Vagina (tissue), 2 donors: ENCODE data around the gene VAV3. TPM values are rescaled to one million over a fixed set of nuclear protein-coding genes. Genes with fewer than 3 reads are reported as not detected.

Experiments
- DNase-seq, 2 donors: peaks; one replicate each; pipeline ENCODE4 v3.0.0-alpha.2; 2017; ENCODE audit errors: extremely low spot score in 2 of 2
- H3K27ac ChIP-seq: fragments of 200-600 bp; sonication (generic); one replicate; pipeline ENCODE4 v1.5.1; 2019
- H3K27me3 ChIP-seq: fragments of 200-600 bp; sonication (generic); one replicate; pipeline ENCODE4 v1.5.1; 2019
- H3K36me3 ChIP-seq, 2 donors: fragments of 200-600 bp; sonication (generic); one replicate each; pipeline ENCODE4 v1.5.1; 2017 to 2019
- H3K4me1 ChIP-seq: fragments of 200-600 bp; sonication (generic); one replicate; pipeline ENCODE4 v1.5.1; 2019
- H3K4me3 ChIP-seq, 2 donors: fragments of 200-600 bp; sonication (generic); 1 replicate in 1 of 2; 2 replicates in 1 of 2; pipeline ENCODE4 v1.5.1; 2016 to 2019
- H3K9me3 ChIP-seq: fragments of 200-600 bp; sonication (generic); one replicate; pipeline ENCODE4 v1.5.1; 2019
- CTCF ChIP-seq, 3 experiments: fragments of 450-650 bp in 2 of 3; fragments of 200-600 bp in 1 of 3; sonication (generic) in 1 of 3; IDR thresholded peaks; one replicate each; pipeline ENCODE4 v1.5.1; 2017 to 2019; ENCODE audit warnings: antibody characterized with exemption in 3 of 3, mild to moderate bottlenecking in 2 of 3, moderate library complexity in 2 of 3
- POLR2A ChIP-seq, 2 donors: fragments of 450-650 bp; IDR thresholded peaks; one replicate each; pipeline ENCODE4 v1.6.1; 2017; ENCODE audit warnings: antibody characterized with exemption in 2 of 2, mild to moderate bottlenecking in 2 of 2, moderate library complexity in 2 of 2
- POLR2AphosphoS5 ChIP-seq, 2 donors: sonication (generic); formaldehyde crosslinking; IDR thresholded peaks; one replicate each; pipeline ENCODE4 v1.9.0; 2017; ENCODE audit warnings: antibody characterized with exemption in 2 of 2, mild to moderate bottlenecking in 2 of 2, low read depth in 1 of 2; ENCODE audit not compliant: insufficient read depth in 1 of 2
- intact Hi-C: fragments of 100-400 bp; cut with DNase I; formaldehyde crosslinking; loops from one replicate; pipeline ENCODE4 v1.15.1; 2023
- total RNA-seq: library from RNA; depleted of rRNA; stranded (reverse); fragments of >200 nt; gene quantifications from one replicate; pipeline ENCODE4 v1.2.3, GENCODE V29; 2016

The VAV3 gene
- total RNA-seq, 1 donor from 2014 or later, result 67.5 TPM

GRCh38 chr1:107536266-107536665 is 428.7 kb downstream of the VAV3 start:
- Histone ChIP-seq H3K27me3 (no peaks in the 10 kb centered on the region), H3K27ac (no peak overlapping the region), H3K4me1 (peaks cover 21% of the 10 kb centered on the region), H3K36me3 (no peaks in the 10 kb centered on the region), H3K9me3 (no peaks in the 10 kb centered on the region), H3K4me3 (no peak overlapping the region)
- intact Hi-C loops, result no loop called here
- TF ChIP-seq CTCF (IDR thresholded peaks at IDR 0.05), result no peak
- TF ChIP-seq POLR2AphosphoS5 (IDR thresholded peaks at IDR 0.05; ENCODE audit: insufficient read depth in 1 of 2, low read depth in 1 of 2), result peak in 1 of 2 donors; percentile 36
- DNase-seq, result no peak

GRCh38 chr1:107535091-107535490 is 429.9 kb downstream of the VAV3 start:
- Histone ChIP-seq H3K27me3 (no peaks in the 10 kb centered on the region), H3K27ac (no peak overlapping the region), H3K4me1 (peaks cover 21% of the 10 kb centered on the region), H3K4me3 (no peak overlapping the region), H3K36me3 (no peaks in the 10 kb centered on the region), H3K9me3 (no peaks in the 10 kb centered on the region)
- intact Hi-C loops, result no loop called here
- TF ChIP-seq POLR2A (IDR thresholded peaks at IDR 0.05) (no peak), CTCF (IDR thresholded peaks at IDR 0.05) (no peak), POLR2AphosphoS5 (IDR thresholded peaks at IDR 0.05; ENCODE audit: insufficient read depth in 1 of 2, low read depth in 1 of 2) (no peak)
- no peak for DNase-seq

GRCh38 chr1:107534632-107535031 is 430.3 kb downstream of the VAV3 start:
- no peak for TF ChIP-seq POLR2A (IDR thresholded peaks at IDR 0.05)
- TF ChIP-seq POLR2AphosphoS5 (IDR thresholded peaks at IDR 0.05; ENCODE audit: insufficient read depth in 1 of 2, low read depth in 1 of 2), result no peak
- TF ChIP-seq CTCF (IDR thresholded peaks at IDR 0.05), result no peak
- Histone ChIP-seq H3K4me3 (no peak overlapping the region), H3K9me3 (no peaks in the 10 kb centered on the region), H3K36me3 (no peaks in the 10 kb centered on the region), H3K27me3 (no peaks in the 10 kb centered on the region), H3K4me1 (peaks cover 21% of the 10 kb centered on the region), H3K27ac (no peak overlapping the region)
- intact Hi-C loops, result no loop called here
- no peak for DNase-seq

GRCh38 chr1:107533436-107533835 is 431.5 kb downstream of the VAV3 start:
- H3K4me1 ChIP-seq, result peaks cover 21% of the 10 kb centered on the region
- H3K27ac ChIP-seq, result no peak overlapping the region
- no peaks in the 10 kb centered on the region for H3K27me3 ChIP-seq
- H3K4me3 ChIP-seq, result no peak overlapping the region
- intact Hi-C loops, result no loop called here
- DNase-seq, result no peak
- H3K36me3 ChIP-seq, result no peaks in the 10 kb centered on the region
- TF ChIP-seq CTCF (IDR thresholded peaks at IDR 0.05) (no peak), POLR2AphosphoS5 (IDR thresholded peaks at IDR 0.05; ENCODE audit: insufficient read depth in 1 of 2, low read depth in 1 of 2) (no peak), POLR2A (IDR thresholded peaks at IDR 0.05) (no peak)
- no peaks in the 10 kb centered on the region for H3K9me3 ChIP-seq

GRCh38 chr1:107532318-107532717 is 432.7 kb downstream of the VAV3 start:
- H3K4me1 ChIP-seq, result peaks cover 21% of the 10 kb centered on the region
- no peaks in the 10 kb centered on the region for H3K27me3 ChIP-seq
- no peak for DNase-seq
- H3K36me3 ChIP-seq, result no peaks in the 10 kb centered on the region
- intact Hi-C loops, result no loop called here
- no peak overlapping the region for H3K4me3 ChIP-seq
- TF ChIP-seq CTCF (IDR thresholded peaks at IDR 0.05) (no peak), POLR2A (IDR thresholded peaks at IDR 0.05) (no peak), POLR2AphosphoS5 (IDR thresholded peaks at IDR 0.05; ENCODE audit: insufficient read depth in 1 of 2, low read depth in 1 of 2) (no peak)
- no peaks in the 10 kb centered on the region for H3K9me3 ChIP-seq
- H3K27ac ChIP-seq, result no peak overlapping the region
